ENCODE measurements around the gene PRKCZ. TPM values are rescaled to one million over a fixed set of nuclear protein-coding genes. Genes with fewer than 3 reads are reported as not detected.

The PRKCZ gene
- total and polyA plus RNA-seq, 7 experiments from 2014 or later = 3.6 to 29.6 (median 24.0) TPM

GRCh38 chr1:2103266-2103900 lies 53.2 kb downstream of the PRKCZ start:
- no peak overlapping the region for H3K27ac ChIP-seq (ENCODE audit: low read depth, low read length)
- Mint-ChIP-seq H3K4me3 (no peak overlapping the region), H3K27me3 (no peaks in the 10 kb centered on the region), H3K9me3 (peaks cover 0 to 4% (median 0%) of the 10 kb centered on the region in 11 donors), H3K4me1 (peaks cover 0 to 5% (median 0%) of the 10 kb centered on the region in 7 donors), H3K27ac (no peak overlapping the region), H3K36me3 (peaks cover 0 to 22% (median 6%) of the 10 kb centered on the region in 5 donors)
- H3K4me1 ChIP-seq (ENCODE audit: control insufficient read depth in 2 of 2, insufficient read depth in 2 of 2, low read length in 2 of 2) = no peaks in the 10 kb centered on the region
- H3K4me3 ChIP-seq (ENCODE audit: low read length) = no peak overlapping the region
- ChIA-PET POLR2A (no interaction called here), CTCF (no interaction called here)
- intact Hi-C loops (cut with micrococcal nuclease) = no loop called here
- H3K36me3 ChIP-seq (ENCODE audit: control insufficient read depth in 2 of 3, insufficient read depth in 3 of 3, low read length in 3 of 3) = peaks cover 0 to 14% (median 0%) of the 10 kb centered on the region in 3 experiments
- H3K27me3 ChIP-seq (ENCODE audit: control insufficient read depth in 2 of 2, insufficient read depth in 2 of 2, low read length in 2 of 2) = no peaks in the 10 kb centered on the region
- no peaks in the 10 kb centered on the region for H3K9me3 ChIP-seq (ENCODE audit: control insufficient read depth in 2 of 3, low read length in 3 of 3)
- ATAC-seq (no peak), DNase-seq (no peak)

GRCh38 chr1:2103901-2104590 lies 53.8 kb downstream of the PRKCZ start:
- POLR2A ChIA-PET = no interaction called here
- no peaks in the 10 kb centered on the region for H3K9me3 ChIP-seq (ENCODE audit: control insufficient read depth in 2 of 3, low read length in 3 of 3)
- no peaks in the 10 kb centered on the region for H3K4me1 ChIP-seq (ENCODE audit: control insufficient read depth in 2 of 2, insufficient read depth in 2 of 2, low read length in 2 of 2)
- no peaks in the 10 kb centered on the region for H3K27me3 ChIP-seq (ENCODE audit: control insufficient read depth in 2 of 2, insufficient read depth in 2 of 2, low read length in 2 of 2)
- ATAC-seq (no peak), DNase-seq (no peak)
- no peak overlapping the region for H3K4me3 ChIP-seq (ENCODE audit: low read length)
- CTCF ChIA-PET = no interaction called here
- intact Hi-C loops (cut with micrococcal nuclease) = no loop called here
- Mint-ChIP-seq H3K27me3 (no peaks in the 10 kb centered on the region), H3K36me3 (peaks cover 0 to 17% (median 5%) of the 10 kb centered on the region in 5 donors), H3K4me1 (peaks cover 0 to 5% (median 0%) of the 10 kb centered on the region in 7 donors), H3K27ac (no peak overlapping the region), H3K4me3 (no peak overlapping the region), H3K9me3 (peaks cover 0 to 2% (median 0%) of the 10 kb centered on the region in 11 donors)
- no peak overlapping the region for H3K27ac ChIP-seq (ENCODE audit: low read depth, low read length)
- peaks cover 0 to 14% (median 0%) of the 10 kb centered on the region in 3 experiments for H3K36me3 ChIP-seq (ENCODE audit: control insufficient read depth in 2 of 3, insufficient read depth in 3 of 3, low read length in 3 of 3)

- Histone ChIP-seq H3K27me3 (ENCODE audit: control insufficient read depth in 2 of 2, insufficient read depth in 2 of 2, low read length in 2 of 2) (no peaks in the 10 kb centered on the region), H3K4me3 (ENCODE audit: low read length) (no peak overlapping the region), H3K4me1 (ENCODE audit: control insufficient read depth in 2 of 2, insufficient read depth in 2 of 2, low read length in 2 of 2) (no peaks in the 10 kb centered on the region), H3K9me3 (ENCODE audit: control insufficient read depth in 2 of 3, low read length in 3 of 3) (no peaks in the 10 kb centered on the region), H3K36me3 (ENCODE audit: control insufficient read depth in 2 of 3, insufficient read depth in 3 of 3, low read length in 3 of 3) (peaks cover 0 to 14% (median 0%) of the 10 kb centered on the region in 3 experiments), H3K27ac (ENCODE audit: low read depth, low read length) (no peak overlapping the region)
- Mint-ChIP-seq H3K4me3 (no peak overlapping the region), H3K36me3 (peaks cover 0 to 16% (median 5%) of the 10 kb centered on the region in 5 donors), H3K27ac (no peak overlapping the region), H3K27me3 (no peaks in the 10 kb centered on the region), H3K9me3 (peaks cover 0 to 2% (median 0%) of the 10 kb centered on the region in 11 donors), H3K4me1 (peaks cover 0 to 5% (median 0%) of the 10 kb centered on the region in 7 donors)
- ChIA-PET CTCF (no interaction called here), POLR2A (no interaction called here)
- ATAC-seq (peak; percentile 18), DNase-seq (no peak)
- intact Hi-C loops (cut with micrococcal nuclease) = no loop called here
Measured at GRCh38 chr1:2104621-2105427, 54.6 kb downstream of the PRKCZ start.

GRCh38 chr1:2105781-2106524 lies 55.7 kb downstream of the PRKCZ start:
- intact Hi-C loops (cut with micrococcal nuclease) = no loop called here
- H3K4me1 Mint-ChIP-seq = peaks cover 0 to 4% (median 0%) of the 10 kb centered on the region in 7 donors
- H3K36me3 Mint-ChIP-seq = peaks cover 0 to 16% (median 5%) of the 10 kb centered on the region in 5 donors
- H3K9me3 Mint-ChIP-seq = peaks cover 0 to 2% (median 0%) of the 10 kb centered on the region in 11 donors
- CTCF ChIA-PET = no interaction called here
- no peaks in the 10 kb centered on the region for H3K9me3 ChIP-seq (ENCODE audit: control insufficient read depth in 2 of 3, low read length in 3 of 3)
- H3K4me1 ChIP-seq (ENCODE audit: control insufficient read depth in 2 of 2, insufficient read depth in 2 of 2, low read length in 2 of 2) = no peaks in the 10 kb centered on the region
- ATAC-seq = no peak
- POLR2A ChIA-PET = no interaction called here
- H3K4me3 Mint-ChIP-seq = no peak overlapping the region
- no peak overlapping the region for H3K4me3 ChIP-seq (ENCODE audit: low read length)
- no peaks in the 10 kb centered on the region for H3K27me3 Mint-ChIP-seq
- no peak for DNase-seq
- no peaks in the 10 kb centered on the region for H3K27me3 ChIP-seq (ENCODE audit: control insufficient read depth in 2 of 2, insufficient read depth in 2 of 2, low read length in 2 of 2)
- H3K36me3 ChIP-seq (ENCODE audit: control insufficient read depth in 2 of 3, insufficient read depth in 3 of 3, low read length in 3 of 3) = peaks cover 0 to 14% (median 0%) of the 10 kb centered on the region in 3 experiments
- no peak overlapping the region for H3K27ac ChIP-seq (ENCODE audit: low read depth, low read length)
- no peak overlapping the region for H3K27ac Mint-ChIP-seq

- ATAC-seq = no peak
- Mint-ChIP-seq H3K9me3 (peaks cover 0 to 2% (median 0%) of the 10 kb centered on the region in 11 donors), H3K27ac (no peak overlapping the region), H3K27me3 (no peaks in the 10 kb centered on the region), H3K36me3 (peaks cover 0 to 9% (median 0%) of the 10 kb centered on the region in 5 donors), H3K4me3 (no peak overlapping the region), H3K4me1 (peaks cover 0 to 2% (median 0%) of the 10 kb centered on the region in 7 donors)
- ChIA-PET POLR2A (no interaction called here), CTCF (no interaction called here)
- peaks cover 0 to 9% (median 0%) of the 10 kb centered on the region in 3 experiments for H3K36me3 ChIP-seq (ENCODE audit: control insufficient read depth in 2 of 3, insufficient read depth in 3 of 3, low read length in 3 of 3)
- H3K27me3 ChIP-seq (ENCODE audit: control insufficient read depth in 2 of 2, insufficient read depth in 2 of 2, low read length in 2 of 2) = no peaks in the 10 kb centered on the region
- no peaks in the 10 kb centered on the region for H3K9me3 ChIP-seq (ENCODE audit: control insufficient read depth in 2 of 3, low read length in 3 of 3)
- no peaks in the 10 kb centered on the region for H3K4me1 ChIP-seq (ENCODE audit: control insufficient read depth in 2 of 2, insufficient read depth in 2 of 2, low read length in 2 of 2)
- H3K4me3 ChIP-seq (ENCODE audit: low read length) = no peak overlapping the region
- intact Hi-C loops (cut with micrococcal nuclease) = no loop called here
- DNase-seq = peak in 1 of 9 donors; percentile 1
- no peak overlapping the region for H3K27ac ChIP-seq (ENCODE audit: low read depth, low read length)
Measured at GRCh38 chr1:2106659-2107405, 56.6 kb downstream of the PRKCZ start.
